ENCODE measurements around the gene KCNN4. TPM values are rescaled to one million over a fixed set of nuclear protein-coding genes. Genes with fewer than 3 reads are reported as not detected.

Gene KCNN4
- polyA plus RNA-seq, 4 donors: 1.1 to 2.6 TPM; not detected in 2

- DNase-seq (no peak), FAIRE-seq (no peak)
- 76 to 79% (median 77%) methylated on average over 4 of the region's 4 CpGs for WGBS, 3 donors
- Histone ChIP-seq H3K27me3 (ENCODE audit: control insufficient read depth in 3 of 3, insufficient read depth in 3 of 3, low read length in 3 of 3) (no peaks in the 10 kb centered on the region), H3K27ac (ENCODE audit: low read depth in 1 of 3, low read length in 2 of 3) (no peak overlapping the region), H3K4me3 (ENCODE audit: low read depth in 1 of 3, low read length in 3 of 3) (no peak overlapping the region), H3K4me1 (ENCODE audit: control insufficient read depth in 3 of 3, insufficient read depth in 2 of 3, low read depth in 1 of 3, low read length in 2 of 3) (no peaks in the 10 kb centered on the region), H3K36me3 (ENCODE audit: control insufficient read depth in 3 of 3, insufficient read depth in 2 of 3, low read depth in 1 of 3, low read length in 3 of 3) (peaks cover 2 to 38% (median 12%) of the 10 kb centered on the region in 3 donors), H3K9me3 (ENCODE audit: control insufficient read depth in 2 of 2, insufficient read depth in 1 of 2, low read depth in 1 of 2, low read length in 1 of 2) (no peaks in the 10 kb centered on the region)
Observed at GRCh38 chr19:43727593-43727853, 53.2 kb downstream of the KCNN4 start.

GRCh38 chr19:43726736-43727592 is 53.8 kb downstream of the KCNN4 start:
- Histone ChIP-seq H3K9me3 (ENCODE audit: control insufficient read depth in 2 of 2, insufficient read depth in 1 of 2, low read depth in 1 of 2, low read length in 1 of 2) (no peaks in the 10 kb centered on the region), H3K27ac (ENCODE audit: low read depth in 1 of 3, low read length in 2 of 3) (no peak overlapping the region), H3K36me3 (ENCODE audit: control insufficient read depth in 3 of 3, insufficient read depth in 2 of 3, low read depth in 1 of 3, low read length in 3 of 3) (peaks cover 2 to 33% (median 11%) of the 10 kb centered on the region in 3 donors), H3K27me3 (ENCODE audit: control insufficient read depth in 3 of 3, insufficient read depth in 3 of 3, low read length in 3 of 3) (no peaks in the 10 kb centered on the region), H3K4me3 (ENCODE audit: low read depth in 1 of 3, low read length in 3 of 3) (no peak overlapping the region), H3K4me1 (ENCODE audit: control insufficient read depth in 3 of 3, insufficient read depth in 2 of 3, low read depth in 1 of 3, low read length in 2 of 3) (no peaks in the 10 kb centered on the region)
- FAIRE-seq (no peak), DNase-seq (no peak)
- 66 to 70% (median 68%) methylated on average over 15 of the region's 15 CpGs for WGBS, 3 donors

DNA sequence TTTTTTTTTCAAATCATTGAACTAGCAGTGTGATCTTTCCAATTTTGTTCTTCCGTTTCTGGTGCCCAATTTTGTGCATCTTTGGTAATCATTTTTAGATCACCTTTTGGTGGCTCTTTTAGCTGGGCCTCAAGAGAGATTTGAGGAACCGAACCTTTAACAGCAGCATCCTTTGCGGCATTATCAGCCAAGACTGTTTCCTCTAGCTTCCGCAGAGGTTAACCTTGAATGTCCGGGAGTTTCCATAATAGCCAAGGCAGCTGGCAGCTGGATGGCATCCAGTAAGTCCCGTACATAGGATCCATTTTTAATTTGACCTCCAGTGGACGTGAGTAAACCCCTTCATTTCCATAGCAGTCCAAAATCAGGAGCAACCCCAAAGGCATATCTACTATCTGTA is 55.3 kb downstream of the KCNN4 start:
- no peak for FAIRE-seq
- no peak for DNase-seq
- Histone ChIP-seq H3K36me3 (ENCODE audit: control insufficient read depth in 3 of 3, insufficient read depth in 2 of 3, low read depth in 1 of 3, low read length in 3 of 3) (peaks cover 0 to 20% (median 2%) of the 10 kb centered on the region in 3 donors), H3K9me3 (ENCODE audit: control insufficient read depth in 2 of 2, insufficient read depth in 1 of 2, low read depth in 1 of 2, low read length in 1 of 2) (no peaks in the 10 kb centered on the region), H3K27me3 (ENCODE audit: control insufficient read depth in 3 of 3, insufficient read depth in 3 of 3, low read length in 3 of 3) (no peaks in the 10 kb centered on the region), H3K4me3 (ENCODE audit: low read depth in 1 of 3, low read length in 3 of 3) (no peak overlapping the region), H3K27ac (ENCODE audit: low read depth in 1 of 3, low read length in 2 of 3) (no peak overlapping the region), H3K4me1 (ENCODE audit: control insufficient read depth in 3 of 3, insufficient read depth in 2 of 3, low read depth in 1 of 3, low read length in 2 of 3) (no peaks in the 10 kb centered on the region)
- WGBS, 3 donors: 39 to 43% (median 40%) methylated on average over 7 of the region's 7 CpGs

- H3K36me3 ChIP-seq (ENCODE audit: control insufficient read depth in 3 of 3, insufficient read depth in 2 of 3, low read depth in 1 of 3, low read length in 3 of 3): peaks cover 0 to 19% (median 0%) of the 10 kb centered on the region in 3 donors
- 68 to 77% (median 71%) methylated on average over 8 of the region's 8 CpGs for WGBS, 3 donors
- no peak overlapping the region for H3K27ac ChIP-seq (ENCODE audit: low read depth in 1 of 3, low read length in 2 of 3)
- H3K4me3 ChIP-seq (ENCODE audit: low read depth in 1 of 3, low read length in 3 of 3): no peak overlapping the region
- H3K9me3 ChIP-seq (ENCODE audit: control insufficient read depth in 2 of 2, insufficient read depth in 1 of 2, low read depth in 1 of 2, low read length in 1 of 2): no peaks in the 10 kb centered on the region
- DNase-seq (no peak), FAIRE-seq (no peak)
- no peaks in the 10 kb centered on the region for H3K27me3 ChIP-seq (ENCODE audit: control insufficient read depth in 3 of 3, insufficient read depth in 3 of 3, low read length in 3 of 3)
- no peaks in the 10 kb centered on the region for H3K4me1 ChIP-seq (ENCODE audit: control insufficient read depth in 3 of 3, insufficient read depth in 2 of 3, low read depth in 1 of 3, low read length in 2 of 3)
Observed at GRCh38 chr19:43724896-43725295, 55.9 kb downstream of the KCNN4 start.

GRCh38 chr19:43723588-43723987 is 57.2 kb downstream of the KCNN4 start:
- H3K4me3 ChIP-seq (ENCODE audit: low read depth in 1 of 3, low read length in 3 of 3): no peak overlapping the region
- H3K4me1 ChIP-seq (ENCODE audit: control insufficient read depth in 3 of 3, insufficient read depth in 2 of 3, low read depth in 1 of 3, low read length in 2 of 3): no peaks in the 10 kb centered on the region
- H3K27me3 ChIP-seq (ENCODE audit: control insufficient read depth in 3 of 3, insufficient read depth in 3 of 3, low read length in 3 of 3): no peaks in the 10 kb centered on the region
- DNase-seq (peak in 1 of 2 donors; percentile 33), FAIRE-seq (no peak)
- H3K27ac ChIP-seq (ENCODE audit: low read depth in 1 of 3, low read length in 2 of 3): no peak overlapping the region
- WGBS, 3 donors: 28 to 65% (median 41%) methylated on average over 8 of the region's 8 CpGs
- peaks cover 0 to 6% (median 0%) of the 10 kb centered on the region in 3 donors for H3K36me3 ChIP-seq (ENCODE audit: control insufficient read depth in 3 of 3, insufficient read depth in 2 of 3, low read depth in 1 of 3, low read length in 3 of 3)
- H3K9me3 ChIP-seq (ENCODE audit: control insufficient read depth in 2 of 2, insufficient read depth in 1 of 2, low read depth in 1 of 2, low read length in 1 of 2): no peaks in the 10 kb centered on the region

- Histone ChIP-seq H3K4me3 (ENCODE audit: low read depth in 1 of 3, low read length in 3 of 3) (no peak overlapping the region), H3K27me3 (ENCODE audit: control insufficient read depth in 3 of 3, insufficient read depth in 3 of 3, low read length in 3 of 3) (no peaks in the 10 kb centered on the region), H3K27ac (ENCODE audit: low read depth in 1 of 3, low read length in 2 of 3) (no peak overlapping the region), H3K4me1 (ENCODE audit: control insufficient read depth in 3 of 3, insufficient read depth in 2 of 3, low read depth in 1 of 3, low read length in 2 of 3) (no peaks in the 10 kb centered on the region), H3K36me3 (ENCODE audit: control insufficient read depth in 3 of 3, insufficient read depth in 2 of 3, low read depth in 1 of 3, low read length in 3 of 3) (no peaks in the 10 kb centered on the region), H3K9me3 (ENCODE audit: control insufficient read depth in 2 of 2, insufficient read depth in 1 of 2, low read depth in 1 of 2, low read length in 1 of 2) (no peaks in the 10 kb centered on the region)
- 66 to 78% (median 76%) methylated on average over 5 of the region's 5 CpGs for WGBS, 3 donors
- DNase-seq (no peak), FAIRE-seq (no peak)
Observed at GRCh38 chr19:43721469-43722048, 59.2 kb downstream of the KCNN4 start.

- no peaks in the 10 kb centered on the region for H3K4me1 ChIP-seq (ENCODE audit: control insufficient read depth in 3 of 3, insufficient read depth in 2 of 3, low read depth in 1 of 3, low read length in 2 of 3)
- FAIRE-seq: no peak
- H3K27ac ChIP-seq (ENCODE audit: low read depth in 1 of 3, low read length in 2 of 3): no peak overlapping the region
- H3K36me3 ChIP-seq (ENCODE audit: control insufficient read depth in 3 of 3, insufficient read depth in 2 of 3, low read depth in 1 of 3, low read length in 3 of 3): no peaks in the 10 kb centered on the region
- no peak overlapping the region for H3K4me3 ChIP-seq (ENCODE audit: low read depth in 1 of 3, low read length in 3 of 3)
- H3K27me3 ChIP-seq (ENCODE audit: control insufficient read depth in 3 of 3, insufficient read depth in 3 of 3, low read length in 3 of 3): no peaks in the 10 kb centered on the region
- WGBS, 3 donors: 77 to 89% (median 88%) methylated on average over 10 of the region's 10 CpGs
- H3K9me3 ChIP-seq (ENCODE audit: control insufficient read depth in 2 of 2, insufficient read depth in 1 of 2, low read depth in 1 of 2, low read length in 1 of 2): no peaks in the 10 kb centered on the region
- no peak for DNase-seq
Observed at GRCh38 chr19:43720936-43721335, 59.8 kb downstream of the KCNN4 start.

DNA sequence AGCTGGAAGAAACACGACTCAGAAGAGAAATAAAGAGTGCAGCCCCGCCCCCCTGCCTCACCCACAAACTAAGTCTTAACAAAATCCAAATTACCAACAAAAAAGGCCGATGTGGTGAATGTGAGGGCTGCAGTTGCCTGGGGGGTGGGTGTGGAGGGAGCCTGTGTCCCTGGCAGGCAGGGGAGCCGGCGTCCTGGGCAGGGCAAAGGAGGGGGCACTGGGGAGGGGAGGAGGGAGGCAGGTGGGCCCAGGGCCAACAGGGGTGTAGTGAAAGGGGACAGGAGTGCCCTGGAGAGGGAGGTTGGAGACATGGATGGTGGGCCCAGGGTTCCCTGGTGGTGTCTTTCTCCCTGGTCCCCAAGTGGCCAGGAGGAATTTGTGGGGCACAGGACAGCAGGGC is 60.9 kb downstream of the KCNN4 start:
- H3K9me3 ChIP-seq (ENCODE audit: control insufficient read depth in 2 of 2, insufficient read depth in 1 of 2, low read depth in 1 of 2, low read length in 1 of 2): no peaks in the 10 kb centered on the region
- no peak for FAIRE-seq
- H3K36me3 ChIP-seq (ENCODE audit: control insufficient read depth in 3 of 3, insufficient read depth in 2 of 3, low read depth in 1 of 3, low read length in 3 of 3): no peaks in the 10 kb centered on the region
- H3K27me3 ChIP-seq (ENCODE audit: control insufficient read depth in 3 of 3, insufficient read depth in 3 of 3, low read length in 3 of 3): no peaks in the 10 kb centered on the region
- no peak for DNase-seq
- WGBS, 3 donors: 64 to 75% (median 70%) methylated on average over 4 to 5 of the region's 5 CpGs
- no peak overlapping the region for H3K27ac ChIP-seq (ENCODE audit: low read depth in 1 of 3, low read length in 2 of 3)
- no peaks in the 10 kb centered on the region for H3K4me1 ChIP-seq (ENCODE audit: control insufficient read depth in 3 of 3, insufficient read depth in 2 of 3, low read depth in 1 of 3, low read length in 2 of 3)
- H3K4me3 ChIP-seq (ENCODE audit: low read depth in 1 of 3, low read length in 3 of 3): no peak overlapping the region
